HEK293T (cell line): ENCODE results near the gene CDH24.

Experiments
- CTCF ChIA-PET: fragments of 350-600 bp; formaldehyde crosslinking; extraction: SDS; loops from one replicate; lab custom pipeline; 2021; ENCODE audit warnings: antibody characterized with exemption, inconsistent platforms; lab: Yijun Ruan, JAX
- POLR2A ChIA-PET: fragments of 350-600 bp; formaldehyde crosslinking; extraction: SDS; loops from one replicate; lab custom pipeline; 2020; ENCODE audit warnings: antibody characterized with exemption, inconsistent platforms; lab: Yijun Ruan, JAX
- DNase-seq: peaks from one replicate; pipeline ENCODE4 v3.0.0; 2012; ENCODE audit warnings: mixed read lengths; ENCODE audit errors: extremely low spot score
- ARNT ChIP-seq: fragments of 450-650 bp; IDR thresholded peaks from 2 replicates; pipeline ENCODE4 v1.6.1; 2017; ENCODE audit warnings: mild to moderate bottlenecking
- BHLHE40 ChIP-seq: fragments of 450-650 bp; IDR thresholded peaks from 2 replicates; pipeline ENCODE4 v1.6.1; 2016; ENCODE audit warnings: mild to moderate bottlenecking, moderate library complexity, borderline replicate concordance
- CTBP1 ChIP-seq: fragments of 450-650 bp; IDR thresholded peaks from 2 replicates; pipeline ENCODE4 v1.6.1; 2016; ENCODE audit warnings: borderline replicate concordance
- ELF4 ChIP-seq: fragments of 450-650 bp; IDR thresholded peaks from 2 replicates; pipeline ENCODE4 v1.6.1; 2017; ENCODE audit warnings: antibody characterized with exemption
- FOXA1 ChIP-seq: fragments of 450-650 bp; IDR thresholded peaks from 2 replicates; pipeline ENCODE4 v1.6.1; 2016; ENCODE audit warnings: mild to moderate bottlenecking
- FOXK2 ChIP-seq: fragments of 450-650 bp; IDR thresholded peaks from 2 replicates; pipeline ENCODE4 v1.6.1; 2016; ENCODE audit warnings: mild to moderate bottlenecking
- FOXM1 ChIP-seq: fragments of 450-650 bp; IDR thresholded peaks from 2 replicates; pipeline ENCODE4 v1.6.1; 2017; ENCODE audit warnings: mild to moderate bottlenecking, borderline replicate concordance
- HDGF ChIP-seq: fragments of 450-650 bp; IDR thresholded peaks from 2 replicates; pipeline ENCODE4 v1.6.1; 2017; ENCODE audit warnings: antibody characterized with exemption, borderline replicate concordance
- L3MBTL2 ChIP-seq: fragments of 450-650 bp; conservative IDR thresholded peaks from 2 replicates; pipeline ENCODE4 v1.6.1; 2016; ENCODE audit warnings: mild to moderate bottlenecking
- LEF1 ChIP-seq: fragments of 450-650 bp; IDR thresholded peaks from 2 replicates; pipeline ENCODE4 v1.6.1; 2017; ENCODE audit warnings: mild to moderate bottlenecking, borderline replicate concordance
- NFRKB ChIP-seq: fragments of 450-650 bp; IDR thresholded peaks from 2 replicates; pipeline ENCODE4 v1.6.1; 2016; ENCODE audit warnings: mild to moderate bottlenecking, moderate library complexity
- PKNOX1 ChIP-seq: fragments of 450-650 bp; IDR thresholded peaks from 2 replicates; pipeline ENCODE4 v1.6.1; 2016
- SP1 ChIP-seq: fragments of 450-650 bp; IDR thresholded peaks from 2 replicates; pipeline ENCODE4 v1.6.1; 2017
- SUZ12 ChIP-seq: fragments of 450-650 bp; IDR thresholded peaks from 2 replicates; pipeline ENCODE4 v1.6.1; 2016; ENCODE audit warnings: mild to moderate bottlenecking
- TARDBP ChIP-seq: fragments of 450-650 bp; IDR thresholded peaks from 2 replicates; pipeline ENCODE4 v1.6.1; 2016
- ZNF384 ChIP-seq: fragments of 450-650 bp; IDR thresholded peaks from 2 replicates; pipeline ENCODE4 v1.6.1; 2016

Gene CDH24

GRCh38 chr14:23067847-23068788 is 10.8 kb upstream of the CDH24 start:
- ChIA-PET POLR2A (interaction anchor here (1.0 to 2.0 kb wide), 7 partner anchors 10 to 113 kb away, joined by 3 to 43 read pairs (median 5); partner anchors contain the start of genes ACIN1, C14orf119 and HAUS4), CTCF (interaction anchor here (0.6 to 2.4 kb wide), 33 partner anchors 9 to 516 kb away, joined by 3 to 35 read pairs (median 5); partner anchors contain the start of genes ACIN1, C14orf119, CIROP and HAUS4)
- TF ChIP-seq FOXA1 (no peak), PKNOX1 (no peak), SP1 (no peak), SUZ12 (no peak), FOXM1 (no peak), TARDBP (no peak), NFRKB (no peak)
- DNase-seq = no peak

DNA sequence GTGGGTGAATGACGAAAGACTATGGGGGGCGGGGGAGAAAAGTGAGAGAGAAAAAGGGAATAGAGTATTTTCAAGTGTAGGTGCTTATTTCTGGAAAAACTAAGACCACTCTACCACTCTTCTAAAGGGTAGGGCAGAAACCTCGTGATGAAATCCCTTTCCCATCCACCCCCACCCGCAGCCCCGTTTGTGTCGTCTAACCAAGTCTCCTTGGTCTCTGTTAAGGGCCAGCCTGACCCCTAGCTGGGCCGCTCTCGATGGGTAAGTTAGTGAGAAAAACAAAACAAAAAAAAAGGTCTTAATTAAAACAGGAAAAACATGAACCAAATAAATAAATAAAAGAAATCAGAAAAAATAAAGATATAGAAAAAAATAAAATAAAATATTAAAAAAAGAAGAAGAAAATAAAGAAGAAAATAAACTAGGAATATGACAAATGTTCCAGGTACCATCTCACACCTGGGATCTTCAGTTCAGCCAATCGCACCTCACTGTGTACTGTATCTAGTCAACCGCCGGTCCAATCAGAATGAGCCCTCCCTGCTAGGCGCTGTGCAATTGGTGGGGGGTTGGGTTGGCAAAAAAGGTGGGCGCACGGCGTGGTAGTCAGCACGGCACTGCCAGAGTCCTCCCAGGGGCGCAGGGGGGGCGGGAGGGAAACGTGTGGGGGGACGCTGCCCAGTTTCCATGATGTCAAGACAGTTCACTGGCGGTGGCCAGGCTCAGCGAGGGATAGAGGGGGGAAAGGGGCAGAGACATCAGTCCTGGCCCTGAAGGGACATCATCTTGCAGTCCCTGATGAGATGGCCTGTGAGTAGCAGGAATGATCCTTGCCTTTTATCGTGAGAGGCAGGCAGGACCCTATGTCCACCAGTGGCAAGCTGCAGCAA is 9.8 kb upstream of the CDH24 start:
- no peak for DNase-seq
- POLR2A ChIA-PET = interaction anchor here (1.6 to 2.0 kb wide), 4 partner anchors 28 to 110 kb away, joined by 4 to 43 read pairs (median 5); partner anchors contain the start of genes ACIN1, C14orf119 and HAUS4
- CTCF ChIA-PET = interaction anchor here (1.0 to 2.4 kb wide), 4 partner anchors 8 to 81 kb away, joined by 3 to 35 read pairs (median 13); partner anchors contain the start of gene ACIN1
- TF ChIP-seq HDGF (no peak), FOXK2 (no peak), ELF4 (no peak)

- TF ChIP-seq ARNT (no peak), PKNOX1 (no peak), SP1 (no peak), FOXK2 (no peak)
- CTCF ChIA-PET = interaction anchor here (1.0 kb wide), 2 partner anchors 9 to 28 kb away, joined by 3 read pairs; partner anchors contain the start of gene ACIN1
- DNase-seq = no peak
- POLR2A ChIA-PET = interaction anchor here (0.6 to 2.0 kb wide), 3 partner anchors 29 to 110 kb away, joined by 3 to 5 read pairs (median 4); partner anchors contain the start of genes ACIN1, C14orf119 and HAUS4
Measured at GRCh38 chr14:23066368-23066767, 9.0 kb upstream of the CDH24 start.

DNA sequence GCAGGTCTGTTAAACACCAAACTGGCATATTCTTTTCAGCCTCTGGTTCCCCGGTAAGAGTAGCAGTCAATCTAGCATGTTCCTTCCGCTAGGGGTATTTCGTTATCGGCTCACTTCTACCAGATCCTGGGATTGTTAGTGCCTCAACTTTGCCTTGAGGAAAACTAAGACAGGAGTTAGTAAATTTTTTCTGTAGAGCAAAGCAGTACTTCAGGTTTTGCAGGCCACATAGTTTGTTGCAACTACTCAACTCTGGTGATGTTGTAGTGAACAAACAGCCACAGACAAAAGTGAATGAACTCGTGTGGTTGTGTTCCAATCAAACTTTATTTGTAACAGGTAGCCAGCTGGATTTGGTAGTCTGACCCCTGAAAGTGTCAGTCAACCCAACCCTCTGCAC is 6.3 kb upstream of the CDH24 start:
- CTCF ChIA-PET = interaction anchor here (1.4 to 2.2 kb wide), 2 partner anchors 69 to 77 kb away, joined by 5 to 14 read pairs; no protein-coding TSS in a partner anchor
- TF ChIP-seq HDGF = no peak
- DNase-seq = no peak
- POLR2A ChIA-PET = interaction anchor here (2.2 to 6.4 kb wide), 2 partner anchors 8 to 31 kb away, joined by 10 to 51 read pairs; partner anchors contain the start of genes ACIN1 and C14orf119

GRCh38 chr14:23062002-23062401 is 4.7 kb upstream of the CDH24 start:
- ChIA-PET POLR2A (interaction anchor here (0.6 to 6.4 kb wide), 7 partner anchors 10 to 85 kb away, joined by 3 to 51 read pairs (median 5); partner anchors contain the start of genes ACIN1, AJUBA and C14orf119), CTCF (interaction anchor here (0.6 to 2.2 kb wide), 4 partner anchors 8 to 95 kb away, joined by 3 to 14 read pairs (median 4); no protein-coding TSS in a partner anchor)
- no peak for DNase-seq
- no peak for TF ChIP-seq ZNF384

DNA sequence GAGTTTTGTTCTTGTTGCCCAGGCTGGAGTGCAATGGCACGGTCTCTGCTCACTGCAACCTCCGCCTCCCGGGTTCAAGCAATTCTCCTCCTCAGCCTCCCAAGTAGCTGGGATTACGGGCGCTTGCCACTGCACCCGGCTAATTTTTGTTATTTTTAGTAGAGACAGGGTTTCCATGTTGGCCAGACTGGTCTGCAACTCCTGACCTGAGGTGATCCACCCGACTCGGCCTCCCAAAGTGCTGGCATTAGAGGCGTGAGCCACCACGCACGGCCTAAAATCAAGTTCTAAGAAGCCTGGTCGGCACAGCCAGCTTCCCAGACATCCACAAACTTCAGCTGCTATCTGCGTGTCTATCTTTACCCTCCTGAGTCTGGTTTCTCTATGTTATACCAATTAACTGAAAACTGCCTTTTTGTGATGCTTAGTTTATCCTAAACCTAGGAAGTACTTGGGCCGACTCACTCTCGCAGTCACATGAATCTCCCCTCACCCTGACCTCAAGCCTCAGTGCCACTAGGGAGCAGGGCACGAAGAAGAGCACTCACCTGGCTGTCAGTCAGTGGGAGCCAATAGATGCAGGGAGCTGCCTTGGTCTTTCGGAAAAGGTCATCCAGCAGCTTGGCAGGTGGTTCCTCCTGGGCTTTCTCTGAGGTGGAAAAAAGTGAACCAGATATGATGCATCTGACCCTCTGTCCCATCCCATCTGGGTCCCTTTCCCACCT is 3.4 kb upstream of the CDH24 start:
- no peak for DNase-seq
- TF ChIP-seq CTBP1 = no peak
- TF ChIP-seq ARNT = no peak
- TF ChIP-seq HDGF = no peak
- no peak for TF ChIP-seq BHLHE40
- TF ChIP-seq NFRKB = no peak
- no peak for TF ChIP-seq FOXA1
- no peak for TF ChIP-seq ZNF384
- TF ChIP-seq SUZ12 = no peak
- no peak for TF ChIP-seq FOXK2
- TF ChIP-seq LEF1 = no peak
- no peak for TF ChIP-seq FOXM1
- no peak for TF ChIP-seq TARDBP
- TF ChIP-seq L3MBTL2 = no peak
- TF ChIP-seq PKNOX1 = no peak
- TF ChIP-seq SP1 = no peak
- TF ChIP-seq ELF4 = no peak
- POLR2A ChIA-PET = interaction anchor here (1.2 to 6.4 kb wide), 4 partner anchors 34 to 104 kb away, joined by 3 to 51 read pairs (median 4); partner anchors contain the start of genes ACIN1, C14orf119 and HAUS4
- CTCF ChIA-PET = interaction anchor here (1.3 to 3.3 kb wide), 2 partner anchors 8 to 74 kb away, joined by 6 to 35 read pairs; no protein-coding TSS in a partner anchor
